H9 (cell line): ENCODE data around the gene MSRB1. TPM values are rescaled to one million over a fixed set of nuclear protein-coding genes. Genes with fewer than 3 reads are reported as not detected.

Experiments
- DNase-seq: peaks from one replicate; pipeline ENCODE4 v3.0.0-alpha.2; 2017
- H2AFZ ChIP-seq: one replicate; pipeline ENCODE4 v1.6.1; 2013; ENCODE audit warnings: mild to moderate bottlenecking, low read length, control low read depth, moderate library complexity
- H2AK5ac ChIP-seq: 2 replicates; pipeline ENCODE4 v1.6.1; 2013; ENCODE audit warnings: low read length, control low read depth, mixed read lengths; ENCODE audit not compliant: insufficient read length
- H2BK120ac ChIP-seq: one replicate; pipeline ENCODE4 v1.6.1; 2013; ENCODE audit warnings: low read depth, mild to moderate bottlenecking, low read length, control low read depth, inconsistent platforms; ENCODE audit not compliant: poor library complexity, severe bottlenecking
- H2BK12ac ChIP-seq: 2 replicates; pipeline ENCODE4 v1.6.1; 2013; ENCODE audit warnings: low read length, control low read depth, mixed read lengths, low read depth; ENCODE audit not compliant: insufficient read length
- H2BK15ac ChIP-seq: 2 replicates; pipeline ENCODE4 v1.6.1; 2013; ENCODE audit warnings: low read depth, low read length, control low read depth
- H2BK20ac ChIP-seq: one replicate; pipeline ENCODE4 v1.6.1; 2013; ENCODE audit warnings: low read depth, mild to moderate bottlenecking, low read length, control low read depth, inconsistent platforms; ENCODE audit not compliant: poor library complexity, severe bottlenecking
- H2BK5ac ChIP-seq: 2 replicates; pipeline ENCODE4 v1.6.1; 2013; ENCODE audit warnings: low read length, control low read depth, mixed read lengths; ENCODE audit not compliant: insufficient read length
- H3K14ac ChIP-seq: 2 replicates; pipeline ENCODE4 v1.6.1; 2013; ENCODE audit warnings: low read length, control low read depth; ENCODE audit not compliant: insufficient read depth
- H3K18ac ChIP-seq: 2 replicates; pipeline ENCODE4 v1.6.1; 2013; ENCODE audit warnings: low read depth, mild to moderate bottlenecking, mixed read lengths, low read length, control low read depth; ENCODE audit not compliant: insufficient read length
- H3K23ac ChIP-seq: 2 replicates; pipeline ENCODE4 v1.6.1; 2013; ENCODE audit warnings: low read length, control low read depth, mixed read lengths, low read depth; ENCODE audit not compliant: insufficient read length
- H3K23me2 ChIP-seq: 2 replicates; pipeline ENCODE4 v1.6.1; 2013; ENCODE audit warnings: low read depth, mild to moderate bottlenecking, mixed read lengths, low read length, control low read depth; ENCODE audit not compliant: insufficient read length, poor library complexity, severe bottlenecking
- H3K27ac ChIP-seq: 2 replicates; pipeline ENCODE4 v1.5.1; 2013; ENCODE audit warnings: low read length, control low read depth, mixed read lengths, low read depth; ENCODE audit not compliant: insufficient read length
- H3K27me3 ChIP-seq: 2 replicates; pipeline ENCODE4 v1.6.1; 2013; ENCODE audit warnings: low read length, control low read depth, inconsistent platforms; ENCODE audit not compliant: insufficient read depth
- H3K4ac ChIP-seq: 2 replicates; pipeline ENCODE4 v1.6.1; 2013; ENCODE audit warnings: low read depth, mild to moderate bottlenecking, control low read depth, inconsistent platforms, low read length, moderate library complexity
- H3K4me1 ChIP-seq: 2 replicates; pipeline ENCODE4 v1.6.1; 2013; ENCODE audit warnings: low read length, control low read depth, inconsistent platforms; ENCODE audit not compliant: insufficient read depth
- H3K4me2 ChIP-seq: 2 replicates; pipeline ENCODE4 v1.6.1; 2013; ENCODE audit warnings: low read length, control low read depth, mixed read lengths; ENCODE audit not compliant: insufficient read length, insufficient read depth
- H3K56ac ChIP-seq: 2 replicates; pipeline ENCODE4 v1.6.1; 2013; ENCODE audit warnings: low read depth, mild to moderate bottlenecking, mixed read lengths, low read length, control low read depth; ENCODE audit not compliant: insufficient read length
- H3K79me1 ChIP-seq: 2 replicates; pipeline ENCODE4 v1.6.1; 2013; ENCODE audit warnings: low read depth, mild to moderate bottlenecking, moderate library complexity, low read length, control low read depth, inconsistent platforms; ENCODE audit not compliant: insufficient read depth, poor library complexity, severe bottlenecking
- H3K79me2 ChIP-seq: 2 replicates; pipeline ENCODE4 v1.6.1; 2013; ENCODE audit warnings: low read length, control low read depth, inconsistent platforms; ENCODE audit not compliant: insufficient read depth
- H3K9ac ChIP-seq: 2 replicates; pipeline ENCODE4 v1.6.1; 2013; ENCODE audit warnings: low read length, control low read depth, mixed read lengths; ENCODE audit not compliant: insufficient read length; ENCODE audit errors: extremely low read depth
- H3K9me3 ChIP-seq: one replicate; pipeline ENCODE4 v1.6.1; 2013; ENCODE audit warnings: low read depth, low read length, inconsistent platforms; ENCODE audit not compliant: control insufficient read depth
- H3T11ph ChIP-seq: one replicate; pipeline ENCODE4 v1.6.1; 2013; ENCODE audit warnings: mild to moderate bottlenecking, low read length, control low read depth, inconsistent platforms
- H4K20me1 ChIP-seq: one replicate; pipeline ENCODE4 v1.6.1; 2013; ENCODE audit not compliant: control insufficient read depth, insufficient read length, insufficient read depth
- H4K5ac ChIP-seq: 2 replicates; pipeline ENCODE4 v1.6.1; 2013; ENCODE audit warnings: low read depth, mild to moderate bottlenecking, mixed read lengths, low read length, control low read depth; ENCODE audit not compliant: insufficient read length
- H4K8ac ChIP-seq: replicated peaks from 2 replicates; pipeline ENCODE4 v1.6.1; 2013; ENCODE audit warnings: low read length, control low read depth, mixed read lengths, low read depth; ENCODE audit not compliant: insufficient read length
- H4K91ac ChIP-seq: 2 replicates; pipeline ENCODE4 v1.6.1; 2013; ENCODE audit warnings: low read depth, mild to moderate bottlenecking, moderate library complexity, mixed read lengths, low read length, control low read depth; ENCODE audit not compliant: insufficient read length
- H3K27ac Mint-ChIP-seq, 3 experiments: 2 replicates in 2 of 3; 3 replicates in 1 of 3; pipeline ENCODE4 v1.8.0; 2020 to 2021; ENCODE audit warnings: mixed read lengths in 3 of 3, mild to moderate bottlenecking in 1 of 3, moderate library complexity in 1 of 3
- H3K27me3 Mint-ChIP-seq: 2 replicates; pipeline ENCODE4 v1.8.0; 2021; ENCODE audit warnings: low read depth, mild to moderate bottlenecking, moderate library complexity, mixed read lengths
- H3K36me3 Mint-ChIP-seq, 3 experiments: 2 replicates in 2 of 3; 3 replicates in 1 of 3; pipeline ENCODE4 v1.8.0; 2020 to 2021; ENCODE audit warnings: low read depth in 3 of 3, mixed read lengths in 3 of 3; ENCODE audit not compliant: insufficient read depth in 1 of 3
- H3K4me1 Mint-ChIP-seq, 2 experiments: 2 replicates each; pipeline ENCODE4 v1.8.0; 2020; ENCODE audit warnings: mixed read lengths in 2 of 2
- H3K4me3 Mint-ChIP-seq, 2 experiments: 2 replicates in 1 of 2; 3 replicates in 1 of 2; pipeline ENCODE4 v1.8.0; 2020 to 2021; ENCODE audit warnings: mild to moderate bottlenecking in 2 of 2, mixed read lengths in 2 of 2, moderate library complexity in 1 of 2
- H3K9me3 Mint-ChIP-seq, 2 experiments: 2 replicates in 1 of 2; 3 replicates in 1 of 2; pipeline ENCODE4 v1.8.0; 2020; ENCODE audit warnings: mild to moderate bottlenecking in 2 of 2, mixed read lengths in 2 of 2, moderate library complexity in 1 of 2
- CTCF ChIP-seq: fragments of 200-600 bp; sonication (generic); conservative IDR thresholded peaks from 3 replicates; pipeline ENCODE4 v1.8.0; 2021; ENCODE audit warnings: antibody characterized with exemption, mild to moderate bottlenecking
- WGBS: extraction: QIAGEN DNeasy Blood & Tissue Kit; methylation state at CpG from one replicate; pipeline ENCODE4 v1.1.7; 2013; ENCODE audit warnings: missing lambda C conversion rate, low lambda C conversion rate, mixed read lengths; ENCODE audit not compliant: insufficient read length; ENCODE audit errors: extremely low coverage; 5-methylcytosine and 5-hydroxymethylcytosine counted together
- total RNA-seq: library from RNA; stranded (reverse); gene quantifications from 2 replicates; pipeline ENCODE4 v1.2.1, GENCODE V29; 2021

MSRB1 gene
- total RNA-seq, 1 experiment from 2014 or later, result 25.7 TPM

GRCh38 chr16:1917056-1917664, 25.8 kb downstream of the MSRB1 start:
- no peak overlapping the region for H2BK5ac ChIP-seq
- H3K9me3 Mint-ChIP-seq, result no peaks in the 10 kb centered on the region
- no peak overlapping the region for H2BK12ac ChIP-seq
- H3K4me1 ChIP-seq, result no peaks in the 10 kb centered on the region; the same call in 1 of the 2 replicates
- H4K20me1 ChIP-seq, result no peaks in the 10 kb centered on the region
- H3K4ac ChIP-seq, result no peak overlapping the region
- no peak overlapping the region for H2AFZ ChIP-seq
- H4K8ac ChIP-seq, result no peak overlapping the region
- peak overlapping the region; percentile 40 to 65; a peak in 4 of 5 replicates for H3K4me3 Mint-ChIP-seq
- peaks cover 81% of the 10 kb centered on the region for H3K27me3 Mint-ChIP-seq
- H4K5ac ChIP-seq, result no peak overlapping the region
- H3K56ac ChIP-seq, result no peak overlapping the region
- H3K79me1 ChIP-seq, result no peaks in the 10 kb centered on the region
- no peak overlapping the region for H3K9ac ChIP-seq
- no peak overlapping the region for H4K91ac ChIP-seq
- H3K36me3 Mint-ChIP-seq, result no peaks in the 10 kb centered on the region
- no peaks in the 10 kb centered on the region for H3K79me2 ChIP-seq
- H3T11ph ChIP-seq, result no peak overlapping the region
- H2BK15ac ChIP-seq, result no peak overlapping the region
- H3K27ac Mint-ChIP-seq, result no peak overlapping the region
- DNase-seq, result no peak
- no peak overlapping the region for H3K23ac ChIP-seq
- peak overlapping the region; percentile 40 for H3K4me2 ChIP-seq
- H3K18ac ChIP-seq, result no peak overlapping the region
- peaks cover 4% of the 10 kb centered on the region for H3K23me2 ChIP-seq
- H3K27ac ChIP-seq, result no peak overlapping the region
- H2AK5ac ChIP-seq, result no peak overlapping the region
- H3K4me1 Mint-ChIP-seq, result peaks cover 14 to 55% of the 10 kb centered on the region in 2 experiments
- no peak overlapping the region; the same call in 1 of the 2 replicates for H3K14ac ChIP-seq
- H3K9me3 ChIP-seq, result no peaks in the 10 kb centered on the region
- TF ChIP-seq CTCF, result no peak
- WGBS, result no CpG with 5 or more reads among the region's 22 CpGs
- H2BK120ac ChIP-seq, result no peak overlapping the region
- peaks cover 43% of the 10 kb centered on the region for H3K27me3 ChIP-seq
- no peak overlapping the region for H2BK20ac ChIP-seq
